Right atrium auricular region (tissue), 2 donors: ENCODE results near the gene CHPT1. TPM values are rescaled to one million over a fixed set of nuclear protein-coding genes. Genes with fewer than 3 reads are reported as not detected.
"Not testable (repeated sequence)": the region's sequence is repeated elsewhere in the genome, so short reads cannot be mapped to it uniquely, and the experiment has no call there.

ENCODE experiments used
- DNase-seq: peaks from one replicate; pipeline ENCODE4 v3.0.0-alpha.2; 2019; ENCODE audit warnings: low spot score
- H3K27ac ChIP-seq, 2 donors: fragments of 200-600 bp; sonication (generic); 1 replicate in 1 of 2; 2 replicates in 1 of 2; pipeline ENCODE4 v1.5.1; 2016 to 2019
- H3K27me3 ChIP-seq, 2 donors: fragments of 200-600 bp; sonication (generic); one replicate each; pipeline versions ENCODE4 v1.5.1 to v1.6.0; 2017 to 2019
- H3K36me3 ChIP-seq: fragments of 200-600 bp; sonication (generic); one replicate; pipeline ENCODE4 v1.5.1; 2016
- H3K4me1 ChIP-seq, 2 donors: fragments of 200-600 bp; sonication (generic); one replicate each; pipeline versions ENCODE4 v1.5.1 to v1.6.0; 2017 to 2019
- H3K4me3 ChIP-seq, 2 donors: fragments of 200-600 bp; sonication (generic); 1 replicate in 1 of 2; 2 replicates in 1 of 2; pipeline ENCODE4 v1.5.1; 2017 to 2019; ENCODE audit warnings: mild to moderate bottlenecking in 1 of 2, moderate library complexity in 1 of 2
- H3K9me3 ChIP-seq, 2 donors: fragments of 200-600 bp; sonication (generic); one replicate each; pipeline ENCODE4 v1.5.1; 2019
- CTCF ChIP-seq, 2 donors: fragments of 200-600 bp; sonication (generic); IDR thresholded peaks; one replicate each; pipeline ENCODE4 v1.5.1; 2019; ENCODE audit warnings: antibody characterized with exemption in 2 of 2
- total RNA-seq, 2 donors: library from RNA; depleted of rRNA; stranded (reverse); fragments of >200 nt; gene quantifications; one replicate each; pipeline ENCODE4 v1.1.0, GENCODE V29; 2016

CHPT1 gene
- total RNA-seq, 2 donors from 2014 or later = 97.9 to 137 TPM

DNA sequence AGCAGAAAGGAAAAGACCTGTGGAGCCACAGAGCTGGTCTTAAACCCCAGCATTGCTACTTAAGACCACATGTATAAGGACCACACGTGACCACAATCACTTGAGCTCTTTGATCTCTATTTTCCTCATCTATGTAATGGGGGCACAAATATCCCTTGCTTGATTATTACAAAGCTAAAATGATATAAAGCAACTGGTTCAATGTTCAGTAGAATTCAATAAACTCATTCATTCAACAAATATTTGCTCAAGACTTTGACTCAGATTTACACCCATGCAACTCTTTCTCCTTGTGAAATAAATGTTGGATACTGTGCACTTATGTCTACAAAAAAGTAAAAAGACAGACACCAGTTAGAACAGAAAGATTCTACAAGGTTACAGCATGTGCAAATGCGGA is 21.9 kb upstream of the CHPT1 start:
- H3K9me3 ChIP-seq = no peaks in the 10 kb centered on the region
- no peak overlapping the region for H3K4me3 ChIP-seq
- peaks cover 0 to 6% of the 10 kb centered on the region in 2 donors for H3K4me1 ChIP-seq
- no peaks in the 10 kb centered on the region for H3K27me3 ChIP-seq
- no peaks in the 10 kb centered on the region for H3K36me3 ChIP-seq
- no peak for TF ChIP-seq CTCF (IDR thresholded peaks at IDR 0.05)
- H3K27ac ChIP-seq = no peak overlapping the region
- DNase-seq = no peak

GRCh38 chr12:101676497-101676896 is 20.9 kb upstream of the CHPT1 start:
- H3K4me1 ChIP-seq, H3K36me3 ChIP-seq, H3K27ac ChIP-seq, DNase-seq, H3K27me3 ChIP-seq, H3K4me3 ChIP-seq, H3K9me3 ChIP-seq: not testable (repeated sequence)

DNA sequence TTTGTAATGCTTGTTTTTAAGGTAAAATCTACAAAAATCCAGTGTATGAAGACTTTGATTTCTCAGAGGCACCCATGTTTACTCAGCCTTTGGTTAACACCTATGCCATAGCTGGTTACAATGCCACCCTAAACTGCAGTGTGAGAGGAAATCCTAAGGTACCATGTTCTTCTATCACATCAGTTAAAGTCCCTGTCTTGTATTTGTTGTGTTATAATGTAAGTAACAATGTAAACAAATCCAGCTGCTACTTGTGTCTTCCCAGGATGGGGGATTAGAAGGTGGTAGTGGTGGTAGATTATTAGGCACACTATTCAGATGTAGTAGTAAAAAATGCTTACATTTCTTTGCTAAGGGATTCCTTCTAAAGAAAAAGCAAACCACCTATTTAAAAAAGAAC is 19.4 kb upstream of the CHPT1 start:
- Histone ChIP-seq H3K4me1 (peaks cover 0 to 6% of the 10 kb centered on the region in 2 donors), H3K9me3 (no peaks in the 10 kb centered on the region), H3K27me3 (no peaks in the 10 kb centered on the region), H3K27ac (no peak overlapping the region), H3K36me3 (no peaks in the 10 kb centered on the region), H3K4me3 (no peak overlapping the region)
- DNase-seq = no peak
- no peak for TF ChIP-seq CTCF (IDR thresholded peaks at IDR 0.05)

DNA sequence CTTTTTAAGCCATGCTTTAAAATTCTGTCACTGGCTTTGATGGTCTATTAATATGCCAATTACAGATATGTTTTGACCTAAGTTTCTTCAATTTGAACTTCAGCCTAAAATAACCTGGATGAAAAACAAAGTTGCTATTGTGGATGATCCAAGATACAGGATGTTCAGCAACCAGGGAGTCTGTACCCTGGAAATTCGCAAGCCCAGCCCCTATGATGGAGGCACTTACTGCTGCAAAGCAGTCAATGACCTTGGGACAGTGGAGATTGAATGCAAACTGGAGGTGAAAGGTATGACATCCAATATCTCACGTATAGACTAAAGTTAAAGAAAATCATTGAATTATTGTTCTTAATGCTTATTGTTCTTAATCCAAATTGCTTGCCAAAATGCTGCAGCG is 17.2 kb upstream of the CHPT1 start:
- DNase-seq = no peak
- Histone ChIP-seq H3K9me3 (no peaks in the 10 kb centered on the region), H3K4me3 (peak overlapping the region in 1 of 2 donors; percentile 20), H3K4me1 (peaks cover 0 to 6% of the 10 kb centered on the region in 2 donors), H3K27ac (peak overlapping the region; percentile 47 to 79), H3K36me3 (no peaks in the 10 kb centered on the region), H3K27me3 (no peaks in the 10 kb centered on the region)
- no peak for TF ChIP-seq CTCF (IDR thresholded peaks at IDR 0.05)

GRCh38 chr12:101680647-101681046 is 16.8 kb upstream of the CHPT1 start:
- peaks cover 0 to 6% of the 10 kb centered on the region in 2 donors for H3K4me1 ChIP-seq
- TF ChIP-seq CTCF (IDR thresholded peaks at IDR 0.05) = no peak
- H3K27me3 ChIP-seq = no peaks in the 10 kb centered on the region
- H3K9me3 ChIP-seq = no peaks in the 10 kb centered on the region
- no peaks in the 10 kb centered on the region for H3K36me3 ChIP-seq
- no peak for DNase-seq
- H3K27ac ChIP-seq = peak overlapping the region; percentile 47 to 79
- H3K4me3 ChIP-seq = peak overlapping the region in 1 of 2 donors; percentile 20

DNA sequence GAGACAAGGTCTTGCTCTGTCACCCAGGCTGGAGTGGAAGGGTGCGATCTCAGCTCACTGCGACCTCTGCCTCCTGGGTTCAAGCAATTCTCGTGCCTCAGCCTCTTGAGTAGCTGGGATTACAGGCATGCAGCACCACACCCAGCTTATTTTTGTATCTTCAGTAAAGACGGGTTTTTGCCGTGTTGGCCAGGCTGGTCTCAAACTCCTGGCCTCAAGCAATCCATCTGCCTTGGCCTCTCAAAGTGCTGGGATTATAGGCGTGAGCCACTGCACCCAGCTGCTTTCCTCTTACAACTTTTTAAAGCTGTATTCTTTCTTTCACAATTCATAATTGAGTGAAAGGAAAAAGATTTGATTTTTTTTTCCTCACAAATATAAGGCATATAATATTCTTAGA is 15.8 kb upstream of the CHPT1 start:
- not testable (repeated sequence) for H3K4me1 ChIP-seq, H3K36me3 ChIP-seq, H3K27me3 ChIP-seq, H3K4me3 ChIP-seq, DNase-seq, H3K9me3 ChIP-seq
- peak overlapping the region in 1 of 2 donors; percentile 44 for H3K27ac ChIP-seq

GRCh38 chr12:101685092-101685491 is 12.3 kb upstream of the CHPT1 start:
- TF ChIP-seq CTCF (IDR thresholded peaks at IDR 0.05) = no peak
- Histone ChIP-seq H3K4me3 (no peak overlapping the region), H3K27me3 (no peaks in the 10 kb centered on the region), H3K36me3 (no peaks in the 10 kb centered on the region), H3K27ac (no peak overlapping the region), H3K4me1 (peaks cover 0 to 2% of the 10 kb centered on the region in 2 donors), H3K9me3 (no peaks in the 10 kb centered on the region)
- DNase-seq = no peak
